ENCODE measurements around the gene SENP3. TPM values are rescaled to one million over a fixed set of nuclear protein-coding genes. Genes with fewer than 3 reads are reported as not detected.

The SENP3 gene
- 52.0 and 54.3 TPM in 2 replicates for total RNA-seq (2022)
- percentile 59 among the genes with signal in this experiment for Bru-seq, nascent RNA
- percentile 85 among the genes with signal in this experiment for BruChase-seq, experiment 1, labeled RNA remaining after a 6-hour chase
- percentile 75 among the genes with signal in this experiment for BruChase-seq, experiment 2, labeled RNA remaining after a 2-hour chase
- long read RNA-seq, transcript SENP3-201 (11 exons, 2,611 nt): minor isoform, 9 of 35 reads
- long read RNA-seq, transcript SENP3-205 (1 exons, 527 nt): major isoform, 16 of 35 reads
- long read RNA-seq, partial matches to known transcripts: 9 of 35 reads
- long read RNA-seq, other reads (novel, unspliced or antisense): 1 of 35 reads

- TF ChIP-seq, protein P1, sequence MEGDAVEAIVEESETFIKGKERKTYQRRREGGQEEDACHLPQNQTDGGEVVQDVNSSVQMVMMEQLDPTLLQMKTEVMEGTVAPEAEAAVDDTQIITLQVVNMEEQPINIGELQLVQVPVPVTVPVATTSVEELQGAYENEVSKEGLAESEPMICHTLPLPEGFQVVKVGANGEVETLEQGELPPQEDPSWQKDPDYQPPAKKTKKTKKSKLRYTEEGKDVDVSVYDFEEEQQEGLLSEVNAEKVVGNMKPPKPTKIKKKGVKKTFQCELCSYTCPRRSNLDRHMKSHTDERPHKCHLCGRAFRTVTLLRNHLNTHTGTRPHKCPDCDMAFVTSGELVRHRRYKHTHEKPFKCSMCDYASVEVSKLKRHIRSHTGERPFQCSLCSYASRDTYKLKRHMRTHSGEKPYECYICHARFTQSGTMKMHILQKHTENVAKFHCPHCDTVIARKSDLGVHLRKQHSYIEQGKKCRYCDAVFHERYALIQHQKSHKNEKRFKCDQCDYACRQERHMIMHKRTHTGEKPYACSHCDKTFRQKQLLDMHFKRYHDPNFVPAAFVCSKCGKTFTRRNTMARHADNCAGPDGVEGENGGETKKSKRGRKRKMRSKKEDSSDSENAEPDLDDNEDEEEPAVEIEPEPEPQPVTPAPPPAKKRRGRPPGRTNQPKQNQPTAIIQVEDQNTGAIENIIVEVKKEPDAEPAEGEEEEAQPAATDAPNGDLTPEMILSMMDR (IDR thresholded peaks at IDR 0.05; ENCODE audit: unreplicated experiment): no peak
- H3K4me1 Mint-ChIP-seq (ENCODE audit: low read depth, unreplicated experiment): peaks cover 40% of the 10 kb centered on the region
- peak within 1 kb of the TSS; percentile 86 for H3K27ac Mint-ChIP-seq (ENCODE audit: unreplicated experiment)
- H3K4me3 Mint-ChIP-seq (ENCODE audit: low read depth, unreplicated experiment): peak within 1 kb of the TSS; percentile 90
- peaks cover 75% of the 10 kb centered on the region for H3K36me3 Mint-ChIP-seq (ENCODE audit: insufficient read depth, unreplicated experiment)
- no peaks in the 10 kb centered on the region for H3K27me3 Mint-ChIP-seq (ENCODE audit: unreplicated experiment)
- intact Hi-C loops (cut with micrococcal nuclease; ENCODE audit: unreplicated experiment): loop anchor here (1.0 to 5.0 kb wide), 3 partner anchors 47 to 204 kb away; partner anchors contain the start of genes FGF11, TMEM102 and TMEM95
- H3K9me3 Mint-ChIP-seq (ENCODE audit: low read depth, unreplicated experiment): no peaks in the 10 kb centered on the region
- peak; percentile 88 for DNase-seq
- CTCF ChIA-PET: interaction anchor here (1.3 to 2.2 kb wide), 3 partner anchors 29 to 281 kb away, joined by 3 to 13 read pairs (median 5); partner anchors contain the start of genes SLC2A4 and TMEM102
- no TSS peak for BruUV-seq (replicated peaks)
Observed at GRCh38 chr17:7561589-7562207, at the start of gene SENP3. Gene SENP3, plus strand, starts transcription at chr17:7561919. Its CDS starts 1,158 bp downstream, at chr17:7563077.

- no TSS peak for BruUV-seq (replicated peaks)
- TF ChIP-seq, protein P1 (IDR thresholded peaks at IDR 0.05; ENCODE audit: unreplicated experiment): no peak
- no peak overlapping the region for H3K4me3 Mint-ChIP-seq (ENCODE audit: low read depth, unreplicated experiment)
- no peaks in the 10 kb centered on the region for H3K9me3 Mint-ChIP-seq (ENCODE audit: low read depth, unreplicated experiment)
- peaks cover 34% of the 10 kb centered on the region for H3K36me3 Mint-ChIP-seq (ENCODE audit: insufficient read depth, unreplicated experiment)
- intact Hi-C loops (cut with micrococcal nuclease; ENCODE audit: unreplicated experiment): no loop called here
- no peak for DNase-seq
- CTCF ChIA-PET: no interaction called here
- no peaks in the 10 kb centered on the region for H3K27me3 Mint-ChIP-seq (ENCODE audit: unreplicated experiment)
- H3K4me1 Mint-ChIP-seq (ENCODE audit: low read depth, unreplicated experiment): no peaks in the 10 kb centered on the region
- no peak overlapping the region for H3K27ac Mint-ChIP-seq (ENCODE audit: unreplicated experiment)
Observed at GRCh38 chr17:7512105-7512504, 49.6 kb upstream of the SENP3 start.

DNA sequence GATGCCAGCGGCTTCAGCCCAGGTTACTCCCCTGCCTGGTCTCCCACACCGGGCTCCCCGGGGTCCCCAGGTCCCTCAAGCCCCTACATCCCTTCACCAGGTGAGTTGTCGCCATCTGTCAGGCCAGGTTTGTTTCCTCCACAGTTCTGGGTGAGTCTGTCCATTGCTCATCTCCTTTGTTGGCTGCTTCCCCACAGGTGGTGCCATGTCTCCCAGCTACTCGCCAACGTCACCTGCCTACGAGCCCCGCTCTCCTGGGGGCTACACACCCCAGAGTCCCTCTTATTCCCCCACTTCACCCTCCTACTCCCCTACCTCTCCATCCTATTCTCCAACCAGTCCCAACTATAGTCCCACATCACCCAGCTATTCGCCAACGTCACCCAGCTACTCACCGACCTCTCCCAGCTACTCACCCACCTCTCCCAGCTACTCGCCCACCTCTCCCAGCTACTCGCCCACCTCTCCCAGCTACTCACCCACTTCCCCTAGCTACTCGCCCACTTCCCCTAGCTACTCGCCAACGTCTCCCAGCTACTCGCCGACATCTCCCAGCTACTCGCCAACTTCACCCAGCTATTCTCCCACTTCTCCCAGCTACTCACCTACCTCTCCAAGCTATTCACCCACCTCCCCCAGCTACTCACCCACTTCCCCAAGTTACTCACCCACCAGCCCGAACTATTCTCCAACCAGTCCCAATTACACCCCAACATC, 48.7 kb upstream of the SENP3 start:
- Mint-ChIP-seq H3K4me3 (ENCODE audit: low read depth, unreplicated experiment) (no peak overlapping the region), H3K4me1 (ENCODE audit: low read depth, unreplicated experiment) (no peaks in the 10 kb centered on the region), H3K36me3 (ENCODE audit: insufficient read depth, unreplicated experiment) (peaks cover 34% of the 10 kb centered on the region), H3K27me3 (ENCODE audit: unreplicated experiment) (no peaks in the 10 kb centered on the region), H3K27ac (ENCODE audit: unreplicated experiment) (no peak overlapping the region), H3K9me3 (ENCODE audit: low read depth, unreplicated experiment) (no peaks in the 10 kb centered on the region)
- intact Hi-C loops (cut with micrococcal nuclease; ENCODE audit: unreplicated experiment): no loop called here
- DNase-seq: no peak
- TF ChIP-seq, protein P1 (IDR thresholded peaks at IDR 0.05; ENCODE audit: unreplicated experiment): no peak
- CTCF ChIA-PET: interaction anchor here (0.7 to 4.2 kb wide), 2 partner anchors 45 to 47 kb away, joined by 3 to 33 read pairs; partner anchors contain the start of gene TNFSF13
- BruUV-seq (replicated peaks): no TSS peak

DNA sequence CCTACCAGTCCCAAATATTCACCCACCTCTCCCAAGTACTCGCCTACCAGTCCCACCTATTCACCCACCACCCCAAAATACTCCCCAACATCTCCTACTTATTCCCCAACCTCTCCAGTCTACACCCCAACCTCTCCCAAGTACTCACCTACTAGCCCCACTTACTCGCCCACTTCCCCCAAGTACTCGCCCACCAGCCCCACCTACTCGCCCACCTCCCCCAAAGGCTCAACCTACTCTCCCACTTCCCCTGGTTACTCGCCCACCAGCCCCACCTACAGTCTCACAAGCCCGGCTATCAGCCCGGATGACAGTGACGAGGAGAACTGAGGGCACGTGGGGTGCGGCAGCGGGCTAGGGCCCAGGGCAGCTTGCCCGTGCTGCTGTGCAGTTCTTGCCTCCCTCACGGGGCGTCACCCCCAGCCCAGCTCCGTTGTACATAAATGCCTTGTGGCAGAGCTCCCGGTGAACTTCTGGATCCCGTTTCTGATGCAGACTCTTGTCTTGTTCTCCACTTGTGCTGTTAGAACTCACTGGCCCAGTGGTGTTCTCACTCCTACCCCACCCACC, 47.8 kb upstream of the SENP3 start:
- no peak overlapping the region for H3K27ac Mint-ChIP-seq (ENCODE audit: unreplicated experiment)
- TF ChIP-seq, protein P1 (IDR thresholded peaks at IDR 0.05; ENCODE audit: unreplicated experiment): no peak
- no TSS peak for BruUV-seq (replicated peaks)
- H3K4me3 Mint-ChIP-seq (ENCODE audit: low read depth, unreplicated experiment): no peak overlapping the region
- H3K9me3 Mint-ChIP-seq (ENCODE audit: low read depth, unreplicated experiment): no peaks in the 10 kb centered on the region
- no peaks in the 10 kb centered on the region for H3K4me1 Mint-ChIP-seq (ENCODE audit: low read depth, unreplicated experiment)
- no peak for DNase-seq
- intact Hi-C loops (cut with micrococcal nuclease; ENCODE audit: unreplicated experiment): loop anchor here (1.0 kb wide), 1 partner anchor 47 kb away; the partner anchor contains the start of gene SENP3
- CTCF ChIA-PET: interaction anchor here (0.7 to 4.2 kb wide), 3 partner anchors 24 to 46 kb away, joined by 3 to 33 read pairs (median 4); partner anchors contain the start of gene TNFSF13
- peaks cover 27% of the 10 kb centered on the region for H3K36me3 Mint-ChIP-seq (ENCODE audit: insufficient read depth, unreplicated experiment)
- no peaks in the 10 kb centered on the region for H3K27me3 Mint-ChIP-seq (ENCODE audit: unreplicated experiment)
